Esophagus squamous epithelium (tissue), 5 donors: ENCODE results near the gene NDRG4. TPM values are rescaled to one million over a fixed set of nuclear protein-coding genes. Genes with fewer than 3 reads are reported as not detected.

Experiments
- DNase-seq: peaks from one replicate; lab custom pipeline; 2025; lab: John Stamatoyannopoulos, UW
- H3K27ac ChIP-seq, 4 donors: fragments of 200-600 bp; sonication (generic); one replicate each; pipeline ENCODE4 v1.5.1; 2016 to 2019; ENCODE audit warnings: mild to moderate bottlenecking in 1 of 4
- H3K27me3 ChIP-seq, 4 donors: fragments of 200-600 bp; sonication (generic); 1 replicate in 3 of 4; 2 replicates in 1 of 4; pipeline versions ENCODE4 v1.5.1 to v1.6.0; 2017 to 2021; ENCODE audit warnings: antibody characterized with exemption in 1 of 4
- H3K36me3 ChIP-seq, 3 donors: fragments of 200-600 bp; sonication (generic); one replicate each; pipeline ENCODE4 v1.5.1; 2016 to 2019
- H3K4me1 ChIP-seq, 3 donors: fragments of 200-600 bp; sonication (generic); one replicate each; pipeline ENCODE4 v1.5.1; 2017 to 2019
- H3K4me3 ChIP-seq, 4 donors: fragments of 200-600 bp; sonication (generic); 1 replicate in 3 of 4; 2 replicates in 1 of 4; pipeline ENCODE4 v1.5.1; 2016 to 2019; ENCODE audit warnings: mild to moderate bottlenecking in 2 of 4, moderate library complexity in 1 of 4
- H3K9me3 ChIP-seq, 3 donors: fragments of 200-600 bp; sonication (generic); one replicate each; pipeline ENCODE4 v1.5.1; 2016 to 2019
- CTCF ChIP-seq, 6 experiments: fragments of 450-650 bp in 4 of 6; fragments of 200-600 bp in 2 of 6; sonication (generic) in 2 of 6; IDR thresholded peaks; one replicate each; pipeline ENCODE4 v1.5.1; 2016 to 2019; ENCODE audit warnings: antibody characterized with exemption in 6 of 6, mild to moderate bottlenecking in 4 of 6, moderate library complexity in 4 of 6
- POLR2A ChIP-seq, 4 donors: fragments of 450-650 bp; IDR thresholded peaks; one replicate each; pipeline ENCODE4 v1.6.1; 2017; ENCODE audit warnings: antibody characterized with exemption in 4 of 4, mild to moderate bottlenecking in 4 of 4, moderate library complexity in 3 of 4
- WGBS, 2 donors: methylation state at CpG; one replicate each; pipeline ENCODE4 v1.1.5; 2018; 5-methylcytosine and 5-hydroxymethylcytosine counted together
- intact Hi-C: fragments of 100-400 bp; cut with DNase I; formaldehyde crosslinking; loops from one replicate; pipeline ENCODE4 v1.15.0; 2022
- total RNA-seq, 4 donors: library from RNA; depleted of rRNA; stranded (reverse); fragments of >200 nt; gene quantifications; one replicate each; pipeline ENCODE4 v1.1.0, GENCODE V29; 2016
- donor health status: DM: yes; HTN: yes; CAD: no.

NDRG4 gene
- total RNA-seq, 4 donors from 2014 or later: 19.9 to 62.1 (median 27.8) TPM

- peaks cover 0 to 52% (median 2%) of the 10 kb centered on the region in 4 donors for H3K27me3 ChIP-seq
- H3K36me3 ChIP-seq: peaks cover 0 to 14% (median 4%) of the 10 kb centered on the region in 3 donors
- intact Hi-C loops: no loop called here
Observed at GRCh38 chr16:58503166-58503862, 3.4 kb downstream of the NDRG4 start.

GRCh38 chr16:58503863-58504688 lies 4.1 kb downstream of the NDRG4 start:
- intact Hi-C loops: no loop called here
- Histone ChIP-seq H3K9me3 (no peaks in the 10 kb centered on the region), H3K27me3 (peaks cover 0 to 52% (median 2%) of the 10 kb centered on the region in 4 donors), H3K4me1 (peaks cover 12 to 25% (median 20%) of the 10 kb centered on the region in 3 donors), H3K27ac (no peak overlapping the region), H3K4me3 (no peak overlapping the region), H3K36me3 (peaks cover 0 to 19% (median 4%) of the 10 kb centered on the region in 3 donors)
- TF ChIP-seq CTCF (IDR thresholded peaks at IDR 0.05): no peak
- 87 to 93% methylated on average over 9 to 10 of the region's 21 CpGs for WGBS, 2 donors
- no peak for DNase-seq

More at GRCh38 chr16:58503166-58503862, 3.4 kb downstream of the NDRG4 start:
- Histone ChIP-seq H3K9me3 (no peaks in the 10 kb centered on the region), H3K4me3 (no peak overlapping the region), H3K27ac (no peak overlapping the region), H3K4me1 (peaks cover 12 to 25% (median 20%) of the 10 kb centered on the region in 3 donors)
- no peak for DNase-seq
- TF ChIP-seq CTCF (IDR thresholded peaks at IDR 0.05) (no peak), POLR2A (IDR thresholded peaks at IDR 0.05) (no peak)
- WGBS, 2 donors: 33 to 93% methylated on average over 2 to 7 of the region's 14 CpGs

DNA sequence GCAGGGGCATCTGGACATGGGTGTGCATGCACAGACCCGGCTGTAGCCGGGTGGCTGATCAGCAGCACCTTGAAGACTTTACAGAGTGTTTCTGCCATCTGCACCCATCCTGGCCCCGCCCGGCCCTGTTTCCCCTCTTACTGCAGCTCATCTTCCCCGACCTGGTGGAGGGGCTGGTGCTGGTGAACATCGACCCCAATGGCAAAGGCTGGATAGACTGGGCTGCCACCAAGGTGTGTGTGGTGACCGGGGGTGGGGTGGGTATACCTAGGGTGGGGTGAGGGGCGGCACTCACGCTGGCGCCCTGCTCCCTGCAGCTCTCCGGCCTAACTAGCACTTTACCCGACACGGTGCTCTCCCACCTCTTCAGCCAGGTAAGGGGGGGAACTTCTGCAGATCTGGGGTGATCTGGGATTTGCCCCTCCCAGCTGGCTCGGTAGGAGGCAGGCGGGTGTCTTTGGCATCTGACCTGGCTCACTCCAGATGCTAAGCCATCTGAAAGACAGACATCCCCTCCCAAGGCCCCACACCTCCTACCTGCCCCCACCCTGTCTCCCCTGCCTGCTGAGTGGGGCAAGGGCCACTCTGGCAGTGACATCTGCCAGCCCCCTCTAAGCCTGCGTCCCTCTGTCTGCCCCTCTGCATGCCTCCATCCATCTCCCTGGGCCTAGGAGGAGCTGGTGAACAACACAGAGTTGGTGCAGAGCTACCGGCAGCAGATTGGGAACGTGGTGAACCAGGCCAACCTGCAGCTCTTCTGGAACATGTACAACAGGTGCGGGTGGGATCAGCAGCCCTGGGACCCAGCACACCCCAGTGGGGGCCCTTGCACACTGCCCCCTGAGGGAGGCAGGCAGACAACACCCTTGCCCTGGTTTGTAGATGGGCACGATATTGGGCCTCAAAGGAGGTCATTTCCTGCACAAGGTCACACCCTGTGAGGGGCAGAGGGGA lies 6.6 kb downstream of the NDRG4 start:
- H3K4me3 ChIP-seq: no peak overlapping the region
- peaks cover 0 to 29% (median 0%) of the 10 kb centered on the region in 4 donors for H3K27me3 ChIP-seq
- no peaks in the 10 kb centered on the region for H3K9me3 ChIP-seq
- H3K27ac ChIP-seq: no peak overlapping the region
- intact Hi-C loops: no loop called here
- DNase-seq: no peak
- TF ChIP-seq POLR2A (IDR thresholded peaks at IDR 0.05): no peak
- TF ChIP-seq CTCF (IDR thresholded peaks at IDR 0.05): no peak
- H3K36me3 ChIP-seq: peaks cover 0 to 40% (median 4%) of the 10 kb centered on the region in 3 donors
- WGBS, 2 donors: 60 to 62% methylated on average over 6 of the region's 20 CpGs
- peaks cover 4 to 8% (median 5%) of the 10 kb centered on the region in 3 donors for H3K4me1 ChIP-seq

- WGBS, 2 donors: 47 to 57% methylated on average over 3 to 11 of the region's 15 CpGs
- intact Hi-C loops: no loop called here
- Histone ChIP-seq H3K9me3 (no peaks in the 10 kb centered on the region), H3K36me3 (peaks cover 0 to 40% (median 4%) of the 10 kb centered on the region in 3 donors), H3K27me3 (peaks cover 0 to 20% (median 0%) of the 10 kb centered on the region in 4 donors), H3K4me3 (no peak overlapping the region), H3K27ac (no peak overlapping the region), H3K4me1 (no peaks in the 10 kb centered on the region)
- no peak for DNase-seq
- no peak for TF ChIP-seq POLR2A (IDR thresholded peaks at IDR 0.05)
- TF ChIP-seq CTCF (IDR thresholded peaks at IDR 0.05): no peak
Observed at GRCh38 chr16:58507195-58507962, 7.4 kb downstream of the NDRG4 start.
